GM10266 (cell line): ENCODE results near the gene C5AR2.
"Not testable (repeated sequence)": the region's sequence is repeated elsewhere in the genome, so short reads cannot be mapped to it uniquely, and the experiment has no call there.

Source experiments
- DNase-seq: peaks from one replicate; pipeline ENCODE4 v3.0.0; 2012; ENCODE audit errors: extremely low spot score
- CTCF ChIP-seq: IDR thresholded peaks from 2 replicates; pipeline ENCODE4 v1.5.1; 2012; ENCODE audit warnings: mild to moderate bottlenecking, low read depth; ENCODE audit not compliant: control insufficient read depth, insufficient read depth; ENCODE audit errors: missing control alignments

C5AR2 gene

GRCh38 chr19:47341734-47342133 lies 9.8 kb downstream of the C5AR2 start:
- TF ChIP-seq CTCF: no peak
- DNase-seq: no peak

DNA sequence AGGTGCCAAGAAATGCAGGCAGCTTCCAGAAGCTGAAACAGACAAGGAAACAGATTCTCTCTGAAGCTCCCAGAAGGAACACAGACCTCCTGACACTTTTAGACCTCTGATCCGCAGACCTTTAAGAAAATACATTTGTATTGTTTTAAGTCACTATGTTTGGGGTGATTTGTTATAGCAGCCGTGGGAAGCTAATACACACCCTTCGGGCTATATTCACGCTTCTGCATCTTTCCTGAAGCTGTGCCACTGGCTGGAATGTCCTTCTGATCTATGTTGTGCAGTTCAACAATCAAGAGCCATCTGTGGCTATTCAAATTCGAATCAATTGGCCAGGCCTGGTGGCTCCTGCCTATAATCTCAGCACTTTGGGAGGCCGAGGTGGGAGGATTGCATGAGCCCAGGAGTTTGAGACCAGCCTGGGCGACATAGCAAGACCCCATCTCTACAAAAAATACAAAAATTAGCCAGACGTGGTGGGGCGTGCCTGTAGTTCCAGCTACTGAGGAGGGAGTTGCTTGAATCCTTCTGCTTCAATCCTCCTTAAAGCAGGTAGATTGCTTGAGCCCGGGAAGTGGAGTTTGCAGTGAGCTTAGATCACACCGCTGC lies 11.3 kb downstream of the C5AR2 start:
- DNase-seq: no peak
- TF ChIP-seq CTCF: no peak

GRCh38 chr19:47344425-47344824 lies 12.4 kb downstream of the C5AR2 start:
- no peak for DNase-seq
- TF ChIP-seq CTCF: no peak

- not testable (repeated sequence) for DNase-seq
Observed at GRCh38 chr19:47346024-47346423, 14.0 kb downstream of the C5AR2 start.

GRCh38 chr19:47348819-47349795 lies 17.1 kb downstream of the C5AR2 start, which contains the start of gene DHX34:
Gene DHX34 (plus strand): TSS chr19:47349315. CDS start chr19:47353031, 3,716 bp downstream.
- peak; percentile 100 for DNase-seq
- peak; percentile 91 for TF ChIP-seq CTCF

GRCh38 chr19:47350630-47351029 lies 18.7 kb downstream of the C5AR2 start:
- no peak for TF ChIP-seq CTCF
- no peak for DNase-seq

- no peak for TF ChIP-seq CTCF
- DNase-seq: no peak
Observed at GRCh38 chr19:47351548-47351947, 19.6 kb downstream of the C5AR2 start.
